Thoracic aorta (tissue), 2 donors: ENCODE measurements around the gene SLCO1B3. TPM values are rescaled to one million over a fixed set of nuclear protein-coding genes. Genes with fewer than 3 reads are reported as not detected.

Experiments used
- ATAC-seq: fragments of 150-250 bp; one replicate; pipeline ENCODE4 v1.8.0; 2017; ENCODE audit warnings: low read depth; ENCODE audit not compliant: insufficient number of reproducible peaks, low FRiP score
- DNase-seq: peaks from one replicate; pipeline ENCODE4 v3.0.0-alpha.2; 2020; ENCODE audit warnings: low spot score
- H3K27ac ChIP-seq, 2 donors: fragments of 200-600 bp; sonication (generic); 1 replicate in 1 of 2; 2 replicates in 1 of 2; pipeline ENCODE4 v1.5.1; 2016; ENCODE audit warnings: mild to moderate bottlenecking in 2 of 2, moderate library complexity in 2 of 2
- H3K27me3 ChIP-seq: fragments of 200-600 bp; sonication (generic); replicated peaks from 2 replicates; pipeline ENCODE4 v1.6.0; 2016; ENCODE audit warnings: mild to moderate bottlenecking; ENCODE audit not compliant: insufficient read depth
- H3K36me3 ChIP-seq: fragments of 200-600 bp; sonication (generic); one replicate; pipeline ENCODE4 v1.5.1; 2016
- H3K4me1 ChIP-seq, 2 donors: fragments of 200-600 bp; sonication (generic); 1 replicate in 1 of 2; 2 replicates in 1 of 2; pipeline versions ENCODE4 v1.5.1 to v1.6.0; 2016; ENCODE audit warnings: low read depth in 2 of 2, mild to moderate bottlenecking in 1 of 2; ENCODE audit not compliant: control insufficient read depth in 1 of 2
- H3K4me3 ChIP-seq: fragments of 200-600 bp; sonication (generic); 2 replicates; pipeline ENCODE4 v1.5.1; 2016; ENCODE audit warnings: mild to moderate bottlenecking
- H3K9me3 ChIP-seq: fragments of 200-600 bp; sonication (generic); 2 replicates; pipeline ENCODE4 v1.5.1; 2016
- CTCF ChIP-seq: fragments of 200-600 bp; sonication (generic); IDR thresholded peaks from one replicate; pipeline ENCODE4 v1.5.1; 2019; ENCODE audit warnings: antibody characterized with exemption
- total RNA-seq, 2 donors: library from RNA; depleted of rRNA; stranded (reverse); fragments of >200 nt; gene quantifications; one replicate each; pipeline versions ENCODE4 v1.1.0 to v1.2.3, GENCODE V29; 2016

SLCO1B3 gene
- total RNA-seq, 2 donors from 2014 or later = not detected

- no peak overlapping the region for H3K27ac ChIP-seq
- no peaks in the 10 kb centered on the region for H3K9me3 ChIP-seq
- peaks cover 0 to 9% of the 10 kb centered on the region in 2 donors for H3K4me1 ChIP-seq
- DNase-seq (no peak), ATAC-seq (no peak)
- no peaks in the 10 kb centered on the region for H3K36me3 ChIP-seq
- no peaks in the 10 kb centered on the region for H3K27me3 ChIP-seq
- no peak for TF ChIP-seq CTCF
- H3K4me3 ChIP-seq = no peak overlapping the region
Measured at GRCh38 chr12:20963762-20964161, 153.3 kb downstream of the SLCO1B3 start.

Other genes with a start within 250 kb of the SLCO1B3 start
- gene SLCO1C1, start 115.4 kb upstream of the SLCO1B3 start, total RNA-seq = 1 to 10 TPM; 1.5 to 4.5 TPM